Activated CD4-positive, alpha-beta T cell treated with anti-CD3 and anti-CD28 coated beads, Interleukin-2, amount 50 U/mL, for 48 hours (primary cell): ENCODE data around the gene IFFO2.

ENCODE experiments used
- DNase-seq, 2 experiments: peaks; one replicate each; pipeline ENCODE4 v3.0.0-alpha.2; 2020

The IFFO2 gene

DNA sequence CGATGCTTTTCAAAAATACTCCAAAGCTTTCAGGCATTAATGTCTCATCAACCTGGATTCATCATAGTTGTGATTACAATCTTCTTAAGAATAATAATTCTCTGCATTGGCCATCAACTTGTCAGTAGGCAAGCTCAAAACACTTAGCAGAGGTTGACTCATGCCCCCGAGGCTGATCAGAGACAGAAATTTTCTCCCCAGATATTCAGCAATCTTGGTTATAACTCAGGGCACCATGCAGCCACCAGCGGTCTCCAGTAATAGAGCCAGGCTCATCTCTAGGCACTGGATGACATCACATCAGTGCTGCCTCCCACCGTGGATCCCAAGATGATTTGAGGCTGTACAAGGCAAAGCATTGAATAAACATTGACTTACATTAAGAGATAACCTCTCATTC, 14.3 kb upstream of the IFFO2 start:
- no peak for DNase-seq

DNA sequence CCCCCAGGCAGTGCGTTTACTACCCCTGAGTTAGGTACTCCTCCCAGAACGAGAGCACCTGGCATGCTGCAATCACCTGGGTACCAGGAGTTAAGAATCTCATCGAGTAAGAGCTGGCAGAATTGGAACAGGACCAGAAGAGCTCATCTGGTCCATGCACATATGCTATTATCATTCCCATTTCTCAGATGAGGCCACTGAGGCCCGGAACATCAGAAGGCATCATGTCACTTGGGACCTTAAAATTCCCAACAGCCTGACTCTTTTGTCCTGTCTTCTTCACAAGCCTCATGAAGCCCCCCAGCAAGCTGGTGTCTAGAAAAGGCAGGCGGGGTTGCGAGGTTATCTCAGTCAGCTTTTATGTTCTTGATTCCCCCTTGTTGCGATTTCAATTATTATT, 13.9 kb upstream of the IFFO2 start:
- no peak for DNase-seq

DNA sequence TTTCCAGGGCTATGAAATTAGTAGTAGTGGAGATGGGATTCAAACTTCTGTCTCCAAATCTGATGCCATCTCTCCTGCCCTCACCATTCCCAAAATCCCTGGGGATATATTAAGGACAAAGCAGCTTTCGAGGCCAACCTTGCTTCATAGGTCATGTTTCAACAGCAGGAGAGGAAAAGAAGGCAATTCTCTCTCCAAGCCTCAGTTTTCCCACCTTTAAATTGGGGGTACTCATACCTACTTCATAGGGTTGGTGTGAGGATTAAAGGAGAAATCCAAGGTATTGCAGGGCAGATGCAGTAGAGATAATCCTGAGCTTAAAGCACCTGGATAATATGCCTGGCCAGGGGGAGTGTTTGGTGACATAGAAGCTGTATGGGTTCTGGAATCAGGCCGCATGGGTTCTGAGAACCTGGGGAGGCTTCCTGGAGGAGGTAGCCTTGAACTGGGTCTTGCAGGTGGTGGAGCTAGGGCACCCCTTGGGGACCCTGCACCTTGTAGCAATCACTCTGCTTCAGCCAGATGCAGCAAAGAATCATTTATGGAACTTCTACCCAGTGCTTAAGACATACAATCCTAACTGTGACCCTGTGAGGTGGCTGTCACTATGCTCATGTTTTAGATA, 10.7 kb upstream of the IFFO2 start:
- DNase-seq: no peak

DNA sequence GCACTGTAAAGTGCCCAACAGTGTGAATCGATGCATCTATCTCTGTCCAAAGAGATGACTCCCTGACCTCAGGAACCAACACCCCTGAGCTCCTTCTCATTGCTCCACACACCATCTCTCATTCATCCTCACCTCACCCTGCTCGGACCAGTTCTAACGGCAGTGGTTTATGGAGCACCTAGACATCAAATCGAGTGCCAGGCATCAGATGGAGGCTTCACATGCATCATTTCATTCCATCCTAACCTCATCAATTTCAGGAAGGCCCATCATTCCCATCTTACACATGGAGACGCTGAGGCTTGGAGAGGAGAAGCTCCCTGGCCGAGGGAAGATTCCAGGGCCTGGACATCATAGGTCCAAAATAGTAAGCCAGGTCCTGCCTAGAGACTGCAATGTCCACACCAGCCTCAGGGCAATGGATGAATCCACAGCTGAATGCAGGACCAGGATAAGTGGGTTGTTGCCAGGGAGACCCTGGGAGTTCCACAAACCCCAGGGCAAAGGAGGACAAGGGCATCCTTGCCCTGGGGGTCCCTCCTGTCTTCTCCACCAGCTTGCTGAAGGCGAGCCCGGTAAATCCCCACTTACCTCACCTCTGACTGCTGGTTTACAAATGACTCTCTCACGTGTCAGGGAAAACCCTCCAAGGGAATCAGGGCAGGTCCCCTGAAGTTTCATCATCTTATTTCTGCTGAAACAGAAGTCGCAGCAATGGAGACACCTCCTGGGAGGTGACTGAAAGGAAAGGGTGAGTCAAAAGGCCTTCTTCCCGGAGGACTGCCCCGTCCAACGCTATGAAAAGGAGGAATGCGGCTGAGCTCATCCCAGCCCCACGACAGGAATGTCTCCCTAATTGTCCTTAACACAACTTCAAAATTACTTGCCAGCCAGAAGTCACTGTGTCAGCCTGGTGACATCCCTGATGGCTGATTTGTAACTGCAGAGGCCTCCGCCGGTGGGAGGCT, 9.0 kb upstream of the IFFO2 start:
- peak; percentile 39 to 61 for DNase-seq

DNA sequence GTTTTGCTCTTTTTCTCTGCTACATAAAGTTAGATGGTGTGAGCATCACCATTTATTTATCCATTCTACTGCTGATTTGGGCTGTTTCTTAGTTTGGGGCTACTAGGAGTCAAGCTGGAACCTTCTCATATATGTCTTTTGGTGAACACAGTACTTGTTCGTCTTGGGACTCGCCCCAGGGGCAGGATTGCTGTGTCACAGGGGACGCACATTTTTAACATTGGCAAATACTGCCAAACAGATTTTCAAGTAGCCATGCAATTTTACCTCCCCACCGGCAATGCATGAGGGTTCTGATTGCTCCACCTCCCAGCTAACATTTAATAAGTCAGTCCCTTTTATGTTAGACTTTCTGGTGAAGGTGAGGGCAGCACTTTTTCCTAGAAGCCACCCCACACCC, 7.5 kb upstream of the IFFO2 start:
- DNase-seq: no peak

DNA sequence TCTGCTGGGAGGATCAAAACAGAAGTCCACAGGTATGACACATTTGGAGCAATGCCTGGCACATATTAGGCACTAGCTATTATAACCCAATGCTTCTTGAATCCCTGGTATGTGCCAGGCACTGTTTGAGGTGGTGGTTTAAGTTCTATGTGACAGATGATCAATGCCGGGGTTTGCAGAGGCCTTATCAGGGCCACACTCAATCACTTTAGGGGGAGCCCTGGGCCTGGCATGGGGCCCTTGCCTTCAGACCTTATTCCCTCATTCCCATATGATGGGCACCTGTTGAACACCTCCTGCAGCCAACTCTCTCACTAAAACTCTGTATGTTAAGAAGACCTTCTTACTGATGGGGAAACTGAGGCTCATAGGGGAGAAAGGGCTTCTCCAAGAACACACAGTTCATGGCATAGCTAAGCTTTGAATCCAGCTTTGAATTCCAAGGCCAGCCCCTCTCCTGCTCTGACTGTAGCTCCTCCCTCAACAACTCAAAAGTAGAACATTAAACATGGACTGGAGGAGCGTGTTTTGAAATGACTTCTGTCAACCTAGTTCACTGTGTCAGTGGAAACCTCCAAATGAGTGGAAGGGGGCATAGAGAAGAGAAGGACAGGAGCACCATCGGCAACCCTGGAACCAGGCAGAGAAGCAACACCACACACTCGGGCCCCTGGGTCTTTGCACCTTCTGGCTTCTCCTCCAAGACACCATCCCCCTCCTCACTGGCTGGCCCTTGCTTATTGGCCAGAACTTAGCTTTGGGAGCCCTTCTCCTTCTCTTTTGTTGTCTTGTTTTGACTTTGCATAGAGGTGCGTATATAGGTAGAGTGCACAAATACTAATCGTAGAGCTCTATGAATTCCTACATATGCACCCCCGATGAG, 6.6 kb upstream of the IFFO2 start:
- no peak for DNase-seq

DNA sequence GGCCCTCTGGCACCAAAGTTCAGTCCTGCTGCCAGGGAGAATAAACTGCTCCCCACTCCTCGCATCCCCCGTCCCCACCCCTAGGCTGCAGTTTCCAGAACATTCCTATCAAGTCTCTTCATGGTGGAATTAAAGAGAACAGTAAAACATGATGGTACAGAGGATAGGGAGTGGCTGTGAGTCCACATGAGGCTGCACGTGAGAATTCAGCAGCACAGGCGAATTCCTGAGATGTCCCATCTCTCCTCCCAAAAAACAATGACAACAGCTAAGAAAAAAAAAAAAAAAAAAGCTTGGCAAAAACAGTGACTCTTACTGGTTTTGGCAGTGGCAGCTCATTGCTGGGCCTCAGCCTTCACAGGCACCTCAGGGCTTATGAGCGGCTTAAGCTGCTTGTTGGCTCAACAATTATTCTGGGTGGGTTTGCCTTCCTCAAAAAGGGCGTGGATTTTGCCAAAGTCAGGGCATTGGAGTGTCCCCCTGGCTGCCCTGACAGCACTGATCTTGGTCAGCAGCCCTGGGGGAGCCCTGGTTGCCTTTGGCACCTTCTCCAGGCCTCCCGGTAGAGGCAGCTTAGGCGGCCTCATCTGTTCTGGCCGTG, 5.7 kb upstream of the IFFO2 start:
- no peak for DNase-seq

DNA sequence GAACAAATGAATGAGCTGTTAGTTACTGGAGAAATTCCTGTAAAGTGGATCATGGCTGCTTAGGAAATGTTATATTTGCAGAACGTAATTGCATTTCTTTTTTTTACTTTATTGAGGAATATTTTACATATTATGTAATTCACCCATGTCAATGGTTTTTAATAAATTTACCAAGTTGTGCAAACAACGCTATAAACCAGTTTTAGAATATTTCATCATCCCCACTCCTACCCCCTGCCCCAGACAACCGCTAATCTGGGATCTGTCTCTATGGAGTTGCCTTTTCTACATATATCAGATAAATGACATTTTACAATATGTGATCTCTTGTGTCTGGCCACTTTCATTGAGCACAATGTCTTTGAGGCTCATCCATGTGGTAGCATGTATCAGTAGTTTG, 4.3 kb upstream of the IFFO2 start:
- DNase-seq: no peak

DNA sequence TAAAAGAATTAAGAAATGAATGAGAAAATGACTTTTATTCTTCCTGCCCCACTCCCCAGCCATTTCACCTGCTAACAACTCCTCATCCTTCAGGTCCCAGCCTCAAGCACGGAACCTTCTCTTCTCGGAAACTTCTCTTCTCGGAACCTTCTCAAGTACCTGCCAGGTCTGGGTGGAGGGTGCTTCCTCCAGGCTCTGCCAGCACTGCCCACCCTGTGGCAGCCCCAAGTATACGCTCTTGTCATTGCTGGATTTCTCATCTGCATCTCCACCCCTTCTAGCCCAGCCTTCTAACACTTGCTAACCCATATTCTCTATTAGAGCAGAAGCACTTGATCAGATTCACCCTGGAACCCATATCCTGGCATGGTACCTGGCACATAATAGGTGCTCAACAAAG, 3.9 kb upstream of the IFFO2 start:
- no peak for DNase-seq

DNA sequence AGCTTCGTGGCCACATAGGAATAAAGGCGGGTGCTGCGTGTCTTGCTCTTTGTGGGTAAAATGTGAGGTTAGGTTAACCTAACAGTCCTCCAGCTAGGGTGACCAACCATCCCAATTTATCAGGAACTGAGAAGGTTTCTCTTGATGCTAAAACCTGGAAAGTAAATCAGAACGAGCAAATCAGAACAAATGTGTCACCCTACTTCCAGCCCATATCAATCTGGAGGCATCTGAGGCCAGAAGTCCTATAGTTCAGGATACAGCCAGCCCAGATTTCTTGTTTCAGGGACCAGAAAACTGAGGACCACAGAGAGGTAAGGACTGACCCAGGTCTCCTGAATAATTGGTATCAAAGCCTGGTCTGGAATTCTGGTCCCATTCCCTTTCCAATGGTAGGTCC, 3.1 kb upstream of the IFFO2 start:
- no peak for DNase-seq

DNA sequence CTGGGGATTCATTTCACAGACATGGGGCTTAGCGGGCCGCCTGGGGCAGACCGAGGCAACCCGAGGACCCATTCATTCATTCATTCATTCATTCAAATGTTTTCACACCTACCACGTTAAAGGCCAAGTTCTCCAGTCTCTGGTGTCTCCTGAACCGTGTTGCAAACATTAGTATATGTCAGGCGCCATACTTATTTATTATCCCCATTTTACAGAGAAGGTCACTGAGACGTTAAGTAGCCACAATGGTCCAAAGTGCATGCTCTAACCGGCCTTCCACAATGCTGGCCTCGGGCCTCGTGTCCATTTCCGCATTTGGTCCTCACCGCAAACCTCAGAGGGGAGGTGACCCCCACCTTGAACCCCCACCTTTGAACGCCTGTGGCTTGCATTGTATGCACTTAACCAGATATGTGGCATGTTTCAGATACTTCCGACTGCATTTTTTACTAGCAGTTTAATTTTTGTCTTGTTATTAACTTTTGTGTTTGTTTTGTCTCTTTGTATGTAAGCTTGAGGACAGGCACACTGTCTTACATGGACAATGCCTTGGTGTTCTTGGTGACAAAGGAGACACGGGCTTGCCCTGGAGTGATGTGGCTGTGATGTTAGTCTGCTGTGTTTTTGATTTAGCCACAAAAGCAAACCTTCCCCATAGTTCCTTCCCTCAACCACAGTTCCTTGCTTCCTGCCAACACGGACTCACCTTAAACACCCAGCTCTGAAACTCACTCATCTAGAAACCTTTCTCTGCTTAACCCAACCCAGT, 1.2 kb upstream of the IFFO2 start:
- DNase-seq: no peak

DNA sequence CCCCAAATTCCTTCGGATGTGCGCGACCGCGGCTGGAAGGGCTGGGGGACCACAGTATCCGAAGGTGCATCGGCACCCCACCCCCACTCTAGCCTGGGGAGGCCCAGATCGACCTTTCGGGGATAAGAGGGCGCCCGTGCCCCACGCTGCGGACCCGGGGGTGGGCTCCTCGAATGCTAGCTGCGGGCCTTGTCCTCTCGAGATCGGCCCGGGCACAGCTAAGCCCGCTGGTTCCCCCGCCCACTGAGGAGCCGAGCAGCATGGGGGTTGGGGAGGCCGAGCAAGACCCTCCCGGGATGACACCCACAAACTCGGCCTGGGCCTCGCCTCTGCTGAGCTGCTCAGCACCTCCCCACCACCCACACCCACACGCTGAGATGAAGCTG, 653 bp upstream of the IFFO2 start:
- DNase-seq: peak in 1 of 2 experiments; percentile 35

DNA sequence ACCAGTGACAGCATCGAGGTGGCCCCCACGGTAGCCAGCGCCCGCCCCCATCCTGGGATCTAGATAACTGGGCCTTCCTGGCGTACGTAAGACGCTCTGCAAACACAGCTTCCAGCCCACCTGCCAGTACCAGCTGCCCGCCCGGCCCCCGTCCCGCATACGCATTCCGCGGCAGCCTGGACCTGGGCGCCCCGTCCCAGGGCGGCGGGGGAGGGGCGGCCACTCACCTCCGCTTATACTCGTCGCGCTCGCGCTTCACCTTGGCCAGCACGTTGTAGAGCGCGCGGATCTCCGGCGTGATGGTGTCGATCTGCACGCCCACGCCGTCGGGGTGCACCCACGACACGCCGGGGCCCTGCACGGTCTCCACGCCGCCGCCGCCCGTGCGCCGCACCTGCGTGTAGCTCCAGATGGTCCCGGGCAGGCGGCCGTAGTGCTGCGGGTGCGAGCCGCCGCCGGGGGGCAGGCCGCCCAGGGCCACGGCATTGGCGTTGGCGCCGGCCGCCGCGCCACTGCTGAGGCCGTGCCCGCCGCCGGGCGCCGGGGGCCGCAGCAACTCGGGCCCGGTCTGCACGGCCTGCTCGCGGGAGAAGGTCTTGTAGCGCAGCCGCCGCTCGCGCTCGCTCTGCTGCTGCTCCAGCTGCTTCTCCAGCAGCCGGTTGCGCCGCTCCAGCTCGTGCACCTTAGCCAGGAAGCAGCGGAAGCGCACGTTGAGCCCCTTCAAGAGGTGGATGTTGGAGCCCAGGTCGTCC, 859 bp downstream of the IFFO2 start:
- peak; percentile 52 to 63 for DNase-seq

DNA sequence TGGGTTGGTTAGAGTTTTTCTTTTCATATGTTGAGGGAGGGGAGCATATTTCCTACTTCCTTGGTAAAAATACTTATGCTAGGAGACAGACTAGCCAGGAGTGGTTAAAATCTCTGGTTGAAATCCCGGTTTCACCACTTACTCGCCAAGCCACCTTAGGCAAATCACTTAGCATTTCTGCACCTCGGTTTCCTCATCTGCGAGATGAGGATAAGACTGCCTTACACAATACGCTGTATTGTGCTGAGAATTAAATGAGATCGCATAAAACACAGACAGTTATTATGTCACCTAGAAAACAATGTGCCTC, 1.4 kb downstream of the IFFO2 start:
- no peak for DNase-seq

DNA sequence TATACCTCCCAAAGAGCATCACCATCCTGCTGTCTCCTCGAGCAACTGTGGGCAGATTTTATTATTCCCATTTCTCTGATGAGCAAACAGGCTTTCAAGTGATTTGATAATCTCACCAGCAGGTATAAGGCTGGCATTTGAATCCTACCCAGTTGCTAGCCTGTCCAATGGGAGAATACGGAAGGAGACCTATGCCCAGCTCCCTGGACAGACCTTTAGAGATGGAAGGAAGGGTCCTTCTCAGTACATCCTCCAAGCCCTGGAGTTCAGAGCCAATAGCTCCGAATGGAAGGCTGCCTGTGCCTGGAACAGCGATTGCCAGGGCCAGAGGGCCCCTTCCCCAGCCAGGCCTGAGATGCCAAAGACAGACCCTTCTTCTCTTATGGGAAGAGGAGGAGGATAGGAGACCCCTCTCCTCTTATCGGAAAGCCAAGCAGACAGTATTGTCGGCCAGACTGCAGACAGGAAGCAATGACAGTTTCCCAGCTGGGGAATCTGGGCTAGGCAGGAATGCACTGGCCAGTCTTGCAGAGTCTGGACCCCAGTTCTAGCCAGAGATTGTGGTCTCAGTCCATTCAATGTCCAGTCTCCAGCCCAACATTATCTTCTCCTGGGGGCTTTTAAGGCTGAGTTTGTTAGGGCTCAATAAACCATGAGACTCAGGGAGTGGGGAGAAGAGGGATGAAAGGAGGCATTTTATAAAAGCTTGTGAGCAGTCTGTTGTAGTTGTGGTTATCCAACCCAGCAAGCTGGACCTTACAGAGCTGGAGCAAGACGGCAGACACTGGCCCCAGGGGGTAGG, 2.0 kb downstream of the IFFO2 start:
- DNase-seq: no peak

DNA sequence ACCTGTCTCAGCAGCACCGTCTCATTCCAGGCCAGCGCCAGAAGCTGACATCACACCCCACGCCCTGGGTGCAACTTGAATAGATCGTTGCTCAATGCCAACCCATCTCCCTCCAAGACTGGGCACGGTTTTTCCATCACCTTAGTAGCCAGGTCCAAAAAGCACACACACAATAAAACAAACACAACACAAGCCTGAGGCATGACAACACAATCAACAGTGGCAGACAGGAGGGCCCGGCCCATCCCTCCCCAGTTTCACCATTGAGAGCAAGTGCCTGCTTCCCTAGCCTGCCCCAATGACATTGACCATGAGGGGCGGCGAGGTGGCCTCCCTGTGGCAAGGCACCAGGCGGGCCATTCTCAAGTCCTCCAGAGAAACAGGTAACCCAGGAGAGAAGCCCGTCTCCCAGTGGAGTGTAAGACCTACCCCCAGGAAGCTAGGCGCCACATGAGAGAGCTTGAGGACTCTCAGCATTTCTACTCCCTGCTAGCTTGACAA, 2.7 kb downstream of the IFFO2 start:
- no peak for DNase-seq

DNA sequence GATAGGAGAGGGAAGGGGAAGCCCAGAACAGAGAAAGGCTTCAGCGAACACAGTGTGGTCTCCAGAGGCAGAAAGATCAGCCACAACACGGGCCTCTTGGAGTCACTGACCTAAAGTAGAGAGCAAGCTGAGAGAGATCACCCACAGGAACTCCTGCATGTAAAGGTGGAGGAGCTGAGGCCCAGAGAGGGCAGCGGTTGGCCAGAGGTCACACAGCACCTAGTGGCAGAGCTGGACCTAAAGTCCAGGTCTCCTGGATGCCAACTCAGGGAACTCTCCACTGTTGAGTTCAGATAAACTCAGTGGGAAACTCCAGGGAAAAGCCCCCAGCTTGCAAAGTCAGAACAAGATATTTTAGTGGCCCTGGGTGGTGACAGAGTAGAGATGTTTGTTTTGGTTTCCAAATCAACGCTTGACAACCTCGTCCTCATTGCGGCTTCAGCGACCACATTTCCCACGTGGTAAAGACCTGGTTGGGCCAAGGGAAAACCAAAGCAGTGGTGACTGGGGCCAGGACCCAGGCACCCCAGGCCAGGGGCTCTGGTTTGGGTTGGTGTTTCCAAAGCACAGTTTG, 4.6 kb downstream of the IFFO2 start:
- peak; percentile 81 to 88 for DNase-seq

DNA sequence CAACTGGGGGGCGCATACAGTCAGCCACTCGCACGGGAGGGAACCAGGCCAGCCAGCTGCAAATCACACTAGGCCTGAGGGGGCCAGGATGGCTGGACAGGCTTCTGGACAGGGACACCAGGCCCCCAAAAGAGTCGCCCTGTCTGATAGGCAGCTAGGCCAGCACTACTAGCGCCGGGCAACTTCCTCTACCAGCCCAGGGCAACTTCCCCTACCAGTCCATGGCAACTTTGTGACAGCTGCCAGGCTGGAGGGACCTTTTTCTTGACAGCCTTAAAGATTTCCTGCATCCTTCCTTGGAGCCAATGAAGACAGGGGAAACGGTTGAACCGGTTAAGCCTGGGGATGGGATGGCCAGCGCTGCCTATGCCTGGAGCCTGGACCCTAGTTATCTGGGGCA, 5.1 kb downstream of the IFFO2 start:
- DNase-seq: peak in 1 of 2 experiments; percentile 41

DNA sequence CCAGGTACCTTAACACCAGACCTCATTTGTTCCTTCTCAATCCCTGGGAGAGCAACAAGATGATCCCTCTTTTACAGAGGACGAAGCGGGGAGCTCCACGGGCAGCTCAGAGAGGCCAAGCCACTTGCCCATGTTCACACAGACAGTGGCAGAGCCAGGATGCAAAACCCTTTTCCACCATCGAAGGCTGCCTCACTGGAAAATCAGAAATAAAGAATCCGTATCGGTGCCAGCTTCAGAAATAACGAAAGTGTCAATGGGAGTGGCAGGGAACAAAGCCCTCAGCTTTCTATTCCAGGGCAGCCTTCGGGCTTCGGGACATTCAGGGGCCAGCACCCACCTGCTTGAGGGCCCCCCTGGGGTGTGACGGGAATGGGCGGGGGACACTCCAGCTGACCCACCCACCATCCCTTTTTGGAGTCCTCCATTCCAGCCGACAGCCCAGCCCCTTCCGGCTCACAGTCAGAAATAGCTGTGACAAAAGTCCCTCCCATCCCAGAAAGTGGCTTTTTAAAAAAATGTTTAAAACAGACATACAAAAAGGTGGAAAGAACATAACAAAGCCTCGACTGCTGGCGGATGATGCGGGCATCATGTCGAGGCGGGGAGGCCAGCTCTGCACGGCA, 6.0 kb downstream of the IFFO2 start:
- DNase-seq: peak; percentile 53 to 58
